ENCODE data around the gene HSP90AB1.

Gene HSP90AB1

GRCh38 chr6:44258325-44258863 is 11.5 kb downstream of the HSP90AB1 start:
- H3K9ac ChIP-seq (ENCODE audit: low read depth, low read length) = no peak overlapping the region
- peaks cover 48% of the 10 kb centered on the region for H3K36me3 ChIP-seq (ENCODE audit: control insufficient read depth, insufficient read depth, low read length)
- H3K27me3 ChIP-seq (ENCODE audit: control insufficient read depth, insufficient read depth, low read length) = no peaks in the 10 kb centered on the region
- no peak overlapping the region for H3K4me3 ChIP-seq (ENCODE audit: low read depth, low read length)
- H3K4me1 ChIP-seq (ENCODE audit: control insufficient read depth, insufficient read depth, low read length) = peaks cover 7% of the 10 kb centered on the region; the same call in 1 of the 2 replicates
- no peaks in the 10 kb centered on the region for H3K9me3 ChIP-seq (ENCODE audit: control insufficient read depth, insufficient read depth, low read length)
- no peak overlapping the region for H3K27ac ChIP-seq (ENCODE audit: low read depth, low read length)

GRCh38 chr6:44258921-44259320 is 12.0 kb downstream of the HSP90AB1 start:
- H3K27ac ChIP-seq (ENCODE audit: low read depth, low read length) = no peak overlapping the region

GRCh38 chr6:44260011-44260410 is 13.1 kb downstream of the HSP90AB1 start:
- H3K36me3 ChIP-seq (ENCODE audit: control insufficient read depth, insufficient read depth, low read length) = peaks cover 32% of the 10 kb centered on the region
- peaks cover 4% of the 10 kb centered on the region; the same call in 1 of the 2 replicates for H3K27me3 ChIP-seq (ENCODE audit: control insufficient read depth, insufficient read depth, low read length)
- H3K4me3 ChIP-seq (ENCODE audit: low read depth, low read length) = no peak overlapping the region
- no peak overlapping the region for H3K9ac ChIP-seq (ENCODE audit: low read depth, low read length)
- no peaks in the 10 kb centered on the region for H3K9me3 ChIP-seq (ENCODE audit: control insufficient read depth, insufficient read depth, low read length)
- H3K27ac ChIP-seq (ENCODE audit: low read depth, low read length) = no peak overlapping the region
- H3K4me1 ChIP-seq (ENCODE audit: control insufficient read depth, insufficient read depth, low read length) = peaks cover 20% of the 10 kb centered on the region

More at GRCh38 chr6:44258921-44259320, 12.0 kb downstream of the HSP90AB1 start:
- Histone ChIP-seq H3K9me3 (ENCODE audit: control insufficient read depth, insufficient read depth, low read length) (no peaks in the 10 kb centered on the region), H3K27me3 (ENCODE audit: control insufficient read depth, insufficient read depth, low read length) (no peaks in the 10 kb centered on the region), H3K4me1 (ENCODE audit: control insufficient read depth, insufficient read depth, low read length) (peaks cover 13% of the 10 kb centered on the region; the same call in 1 of the 2 replicates), H3K9ac (ENCODE audit: low read depth, low read length) (no peak overlapping the region), H3K4me3 (ENCODE audit: low read depth, low read length) (no peak overlapping the region), H3K36me3 (ENCODE audit: control insufficient read depth, insufficient read depth, low read length) (peaks cover 43% of the 10 kb centered on the region)

GRCh38 chr6:44260451-44261297 is 13.8 kb downstream of the HSP90AB1 start:
- Histone ChIP-seq H3K9ac (ENCODE audit: low read depth, low read length) (no peak overlapping the region), H3K4me3 (ENCODE audit: low read depth, low read length) (no peak overlapping the region), H3K27me3 (ENCODE audit: control insufficient read depth, insufficient read depth, low read length) (peaks cover 4% of the 10 kb centered on the region; the same call in 1 of the 2 replicates), H3K4me1 (ENCODE audit: control insufficient read depth, insufficient read depth, low read length) (peaks cover 20% of the 10 kb centered on the region), H3K9me3 (ENCODE audit: control insufficient read depth, insufficient read depth, low read length) (no peaks in the 10 kb centered on the region), H3K27ac (ENCODE audit: low read depth, low read length) (no peak overlapping the region), H3K36me3 (ENCODE audit: control insufficient read depth, insufficient read depth, low read length) (peaks cover 26% of the 10 kb centered on the region; the same call in 1 of the 2 replicates)

GRCh38 chr6:44261581-44261980 is 14.7 kb downstream of the HSP90AB1 start:
- no peak overlapping the region for H3K9ac ChIP-seq (ENCODE audit: low read depth, low read length)

GRCh38 chr6:44262467-44263353 is 15.8 kb downstream of the HSP90AB1 start:
- no peak overlapping the region; the same call in 1 of the 2 replicates for H3K9ac ChIP-seq (ENCODE audit: low read depth, low read length)
- peaks cover 4% of the 10 kb centered on the region; the same call in 1 of the 2 replicates for H3K27me3 ChIP-seq (ENCODE audit: control insufficient read depth, insufficient read depth, low read length)
- H3K4me3 ChIP-seq (ENCODE audit: low read depth, low read length) = peak overlapping the region; percentile 86
- no peaks in the 10 kb centered on the region for H3K9me3 ChIP-seq (ENCODE audit: control insufficient read depth, insufficient read depth, low read length)
- H3K36me3 ChIP-seq (ENCODE audit: control insufficient read depth, insufficient read depth, low read length) = peaks cover 23% of the 10 kb centered on the region; the same call in 1 of the 2 replicates
- H3K4me1 ChIP-seq (ENCODE audit: control insufficient read depth, insufficient read depth, low read length) = peaks cover 18% of the 10 kb centered on the region
- no peak overlapping the region for H3K27ac ChIP-seq (ENCODE audit: low read depth, low read length)

More at GRCh38 chr6:44261581-44261980, 14.7 kb downstream of the HSP90AB1 start:
- Histone ChIP-seq H3K4me1 (ENCODE audit: control insufficient read depth, insufficient read depth, low read length) (peaks cover 20% of the 10 kb centered on the region), H3K36me3 (ENCODE audit: control insufficient read depth, insufficient read depth, low read length) (peaks cover 23% of the 10 kb centered on the region; the same call in 1 of the 2 replicates), H3K9me3 (ENCODE audit: control insufficient read depth, insufficient read depth, low read length) (no peaks in the 10 kb centered on the region), H3K27me3 (ENCODE audit: control insufficient read depth, insufficient read depth, low read length) (peaks cover 4% of the 10 kb centered on the region; the same call in 1 of the 2 replicates), H3K27ac (ENCODE audit: low read depth, low read length) (no peak overlapping the region), H3K4me3 (ENCODE audit: low read depth, low read length) (no peak overlapping the region)

- Histone ChIP-seq H3K27ac (ENCODE audit: low read depth, low read length) (no peak overlapping the region), H3K27me3 (ENCODE audit: control insufficient read depth, insufficient read depth, low read length) (peaks cover 5% of the 10 kb centered on the region; the same call in 1 of the 2 replicates), H3K9ac (ENCODE audit: low read depth, low read length) (no peak overlapping the region), H3K4me3 (ENCODE audit: low read depth, low read length) (peak overlapping the region; percentile 86), H3K36me3 (ENCODE audit: control insufficient read depth, insufficient read depth, low read length) (peaks cover 18% of the 10 kb centered on the region; the same call in 1 of the 2 replicates), H3K4me1 (ENCODE audit: control insufficient read depth, insufficient read depth, low read length) (peaks cover 20% of the 10 kb centered on the region), H3K9me3 (ENCODE audit: control insufficient read depth, insufficient read depth, low read length) (no peaks in the 10 kb centered on the region)
Measured at GRCh38 chr6:44263354-44264100, 16.6 kb downstream of the HSP90AB1 start.

- Histone ChIP-seq H3K4me1 (ENCODE audit: control insufficient read depth, insufficient read depth, low read length) (peaks cover 26% of the 10 kb centered on the region), H3K36me3 (ENCODE audit: control insufficient read depth, insufficient read depth, low read length) (peaks cover 11% of the 10 kb centered on the region; the same call in 1 of the 2 replicates), H3K9me3 (ENCODE audit: control insufficient read depth, insufficient read depth, low read length) (no peaks in the 10 kb centered on the region), H3K4me3 (ENCODE audit: low read depth, low read length) (peak overlapping the region; percentile 86), H3K9ac (ENCODE audit: low read depth, low read length) (peak overlapping the region; percentile 41; the same call in 1 of the 2 replicates), H3K27me3 (ENCODE audit: control insufficient read depth, insufficient read depth, low read length) (peaks cover 14% of the 10 kb centered on the region), H3K27ac (ENCODE audit: low read depth, low read length) (no peak overlapping the region)
Measured at GRCh38 chr6:44264154-44265006, 17.5 kb downstream of the HSP90AB1 start.

GRCh38 chr6:44265007-44265721 is 18.3 kb downstream of the HSP90AB1 start, which contains the start of gene NFKBIE:
TSS of gene NFKBIE (minus strand) at chr6:44265551. CDS start at chr6:44265346, 205 bp downstream.
- H3K27me3 ChIP-seq (ENCODE audit: control insufficient read depth, insufficient read depth, low read length) = peaks cover 22% of the 10 kb centered on the region
- H3K36me3 ChIP-seq (ENCODE audit: control insufficient read depth, insufficient read depth, low read length) = peaks cover 4% of the 10 kb centered on the region; the same call in 1 of the 2 replicates
- peak within 1 kb of the TSS; percentile 86 for H3K4me3 ChIP-seq (ENCODE audit: low read depth, low read length)
- peaks cover 26% of the 10 kb centered on the region for H3K4me1 ChIP-seq (ENCODE audit: control insufficient read depth, insufficient read depth, low read length)
- H3K9me3 ChIP-seq (ENCODE audit: control insufficient read depth, insufficient read depth, low read length) = no peaks in the 10 kb centered on the region
- H3K9ac ChIP-seq (ENCODE audit: low read depth, low read length) = peak within 1 kb of the TSS; percentile 41; the same call in 1 of the 2 replicates
- peak within 1 kb of the TSS; percentile 31 for H3K27ac ChIP-seq (ENCODE audit: low read depth, low read length)
